NCI-H1694 treated with DMSO at 0.1 percent for 48 hours (cell line): ENCODE measurements around the gene MMP25.
"Not testable (repeated sequence)": the region's sequence is repeated elsewhere in the genome, so short reads cannot be mapped to it uniquely, and the experiment has no call there.

Experiments
- DNase-seq: peaks from one replicate; lab custom pipeline; 2025; lab: John Stamatoyannopoulos, UW

Gene MMP25

GRCh38 chr16:3030222-3031212 is 15.8 kb upstream of the MMP25 start:
- DNase-seq: no peak

GRCh38 chr16:3032624-3033023 is 13.7 kb upstream of the MMP25 start:
- DNase-seq: no peak

GRCh38 chr16:3035289-3035971 is 10.9 kb upstream of the MMP25 start:
- DNase-seq: no peak

- no peak for DNase-seq
These were observed 10.2 kb upstream of the MMP25 start for GRCh38 chr16:3035972-3036725.

- no peak for DNase-seq
These were observed 9.5 kb upstream of the MMP25 start, which contains the start of gene BICDL2 for GRCh38 chr16:3036726-3037315. TSS of gene BICDL2 (minus strand) at chr16:3036944. CDS start at chr16:3035496, 1,448 bp downstream.

- DNase-seq: no peak
These were observed 8.1 kb upstream of the MMP25 start for GRCh38 chr16:3038256-3038655.

- no peak for DNase-seq
These were observed 7.5 kb upstream of the MMP25 start for GRCh38 chr16:3038896-3039295.

- no peak for DNase-seq
These were observed 4.0 kb upstream of the MMP25 start for GRCh38 chr16:3042376-3042775.

- no peak for DNase-seq
These were observed 1.7 kb upstream of the MMP25 start for GRCh38 chr16:3044708-3045107.

GRCh38 chr16:3046641-3047386 is 453 bp downstream of the MMP25 start:
- no peak for DNase-seq

- no peak for DNase-seq
These were observed 993 bp downstream of the MMP25 start for GRCh38 chr16:3047387-3047720.

GRCh38 chr16:3049921-3050481 is 3.6 kb downstream of the MMP25 start:
- no peak for DNase-seq

- no peak for DNase-seq
These were observed 4.1 kb downstream of the MMP25 start for GRCh38 chr16:3050487-3050886.

GRCh38 chr16:3051009-3051408 is 4.6 kb downstream of the MMP25 start:
- DNase-seq: no peak

- DNase-seq: no peak
These were observed 5.1 kb downstream of the MMP25 start for GRCh38 chr16:3051494-3051893.

GRCh38 chr16:3052571-3053329 is 6.4 kb downstream of the MMP25 start:
- DNase-seq: not testable (repeated sequence)

- not testable (repeated sequence) for DNase-seq
These were observed 7.0 kb downstream of the MMP25 start for GRCh38 chr16:3053330-3053710.

GRCh38 chr16:3054965-3055733 is 8.8 kb downstream of the MMP25 start:
- DNase-seq: no peak

- not testable (repeated sequence) for DNase-seq
These were observed 9.4 kb downstream of the MMP25 start for GRCh38 chr16:3055734-3056115.
